Suprapubic skin (tissue), 3 donors: ENCODE data around the gene UNC5B.

Experiments
- POLR2A ChIP-seq, 2 donors: fragments of 450-650 bp; IDR thresholded peaks; one replicate each; pipeline ENCODE4 v1.6.1; 2017; ENCODE audit warnings: antibody characterized with exemption in 2 of 2, mild to moderate bottlenecking in 2 of 2, moderate library complexity in 2 of 2
- TF ChIP-seq, protein P1 (sequence below), 2 donors: fragments of 200-600 bp in 1 of 2; fragments of 450-650 bp in 1 of 2; sonication (generic) in 1 of 2; IDR thresholded peaks; one replicate each; pipeline ENCODE4 v1.5.1; 2016 to 2019; ENCODE audit warnings: antibody characterized with exemption in 2 of 2, mild to moderate bottlenecking in 1 of 2, moderate library complexity in 1 of 2

DNA sequence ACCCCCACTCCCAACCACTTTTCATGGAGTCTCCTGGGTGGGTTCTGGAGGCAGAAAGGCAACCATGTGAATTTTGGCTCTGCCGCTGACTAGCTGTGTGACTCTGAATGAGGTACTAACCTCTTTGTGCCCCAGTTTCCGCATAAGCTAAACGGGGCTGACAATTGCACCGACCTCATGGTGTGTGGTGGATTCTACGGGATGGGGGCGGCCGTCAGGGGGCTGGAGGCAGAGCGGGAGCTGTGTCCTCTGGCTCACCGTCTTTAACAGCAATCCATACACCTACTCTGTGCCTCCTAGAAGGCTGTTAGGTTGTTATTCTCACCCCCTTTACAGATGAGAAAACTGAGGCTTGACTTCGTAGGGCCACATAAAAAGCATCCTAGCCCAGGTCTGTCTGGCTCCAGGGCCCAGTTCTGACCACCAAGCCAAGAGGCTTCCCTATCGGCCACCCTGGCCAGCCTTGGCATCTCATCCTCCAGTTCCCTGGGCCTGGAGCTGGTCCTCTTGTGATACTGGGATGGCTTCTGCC lies 102.4 kb downstream of the UNC5B start:
- TF ChIP-seq, protein P1, sequence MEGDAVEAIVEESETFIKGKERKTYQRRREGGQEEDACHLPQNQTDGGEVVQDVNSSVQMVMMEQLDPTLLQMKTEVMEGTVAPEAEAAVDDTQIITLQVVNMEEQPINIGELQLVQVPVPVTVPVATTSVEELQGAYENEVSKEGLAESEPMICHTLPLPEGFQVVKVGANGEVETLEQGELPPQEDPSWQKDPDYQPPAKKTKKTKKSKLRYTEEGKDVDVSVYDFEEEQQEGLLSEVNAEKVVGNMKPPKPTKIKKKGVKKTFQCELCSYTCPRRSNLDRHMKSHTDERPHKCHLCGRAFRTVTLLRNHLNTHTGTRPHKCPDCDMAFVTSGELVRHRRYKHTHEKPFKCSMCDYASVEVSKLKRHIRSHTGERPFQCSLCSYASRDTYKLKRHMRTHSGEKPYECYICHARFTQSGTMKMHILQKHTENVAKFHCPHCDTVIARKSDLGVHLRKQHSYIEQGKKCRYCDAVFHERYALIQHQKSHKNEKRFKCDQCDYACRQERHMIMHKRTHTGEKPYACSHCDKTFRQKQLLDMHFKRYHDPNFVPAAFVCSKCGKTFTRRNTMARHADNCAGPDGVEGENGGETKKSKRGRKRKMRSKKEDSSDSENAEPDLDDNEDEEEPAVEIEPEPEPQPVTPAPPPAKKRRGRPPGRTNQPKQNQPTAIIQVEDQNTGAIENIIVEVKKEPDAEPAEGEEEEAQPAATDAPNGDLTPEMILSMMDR (IDR thresholded peaks at IDR 0.05) = no peak
- TF ChIP-seq POLR2A (IDR thresholded peaks at IDR 0.05) = no peak
